ENCODE measurements around the gene NMT2. TPM values are rescaled to one million over a fixed set of nuclear protein-coding genes. Genes with fewer than 3 reads are reported as not detected.

NMT2 gene
- total RNA-seq: 10 to 100 TPM; 18.1 to 34.5 (median 30.8) TPM
- long read RNA-seq, partial matches to known transcripts: 4 of 10 reads
- long read RNA-seq, other reads (novel, unspliced or antisense): 4 of 10 reads

DNA sequence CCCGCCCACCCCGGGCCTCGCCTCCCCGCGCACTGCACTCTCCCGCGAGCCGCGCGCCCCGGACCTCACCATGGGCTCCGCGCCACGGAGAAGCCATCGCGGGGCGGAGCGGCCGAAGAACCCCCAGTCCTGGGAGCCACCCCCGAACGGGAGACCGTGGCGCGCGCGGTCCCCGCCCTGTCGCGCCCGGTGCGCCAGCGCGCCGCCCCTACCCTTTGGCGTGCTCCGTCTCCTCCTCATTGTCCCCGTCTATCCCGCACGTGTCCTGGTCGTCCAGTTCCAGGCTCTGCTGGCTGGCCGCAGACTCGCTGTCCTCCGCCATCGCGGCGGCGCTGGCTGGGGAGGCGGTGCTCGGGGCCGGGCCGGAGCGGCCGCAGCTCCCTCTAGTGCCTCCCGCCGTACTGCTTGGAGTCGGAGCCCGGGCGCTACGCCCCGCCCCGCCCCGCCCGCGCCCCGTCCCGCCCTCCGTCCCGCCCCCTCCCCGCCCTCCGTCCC is at the start of gene NMT2:
Gene NMT2, minus strand, starts transcription at position 403 of the 495 bp plus-strand sequence. Its CDS starts 81 bp downstream, at position 322.
- Histone ChIP-seq H3K4me3 (peak within 1 kb of the TSS; percentile 73 to 96 (median 89)), H3K9me3 (no peaks in the 10 kb centered on the region), H3K27me3 (no peaks in the 10 kb centered on the region), H3K36me3 (no peaks in the 10 kb centered on the region), H3K4me1 (peaks cover 0 to 34% (median 10%) of the 10 kb centered on the region in 4 donors), H3K27ac (peak within 1 kb of the TSS; percentile 77 to 81 (median 79))
- WGBS (ENCODE audit: insufficient coverage, low coverage, low lambda C conversion rate, missing lambda C conversion rate): no CpG with 5 or more reads among the region's 70 CpGs
- DNase-seq (peak in 2 of 3 donors; percentile 92 to 93), ATAC-seq (peak; percentile 70 to 88 (median 82))
- intact Hi-C loops (cut with DNase I): no loop called here
- peak; percentile 93 for TF ChIP-seq POLR2A (IDR thresholded peaks at IDR 0.05)
- TF ChIP-seq, protein P1, sequence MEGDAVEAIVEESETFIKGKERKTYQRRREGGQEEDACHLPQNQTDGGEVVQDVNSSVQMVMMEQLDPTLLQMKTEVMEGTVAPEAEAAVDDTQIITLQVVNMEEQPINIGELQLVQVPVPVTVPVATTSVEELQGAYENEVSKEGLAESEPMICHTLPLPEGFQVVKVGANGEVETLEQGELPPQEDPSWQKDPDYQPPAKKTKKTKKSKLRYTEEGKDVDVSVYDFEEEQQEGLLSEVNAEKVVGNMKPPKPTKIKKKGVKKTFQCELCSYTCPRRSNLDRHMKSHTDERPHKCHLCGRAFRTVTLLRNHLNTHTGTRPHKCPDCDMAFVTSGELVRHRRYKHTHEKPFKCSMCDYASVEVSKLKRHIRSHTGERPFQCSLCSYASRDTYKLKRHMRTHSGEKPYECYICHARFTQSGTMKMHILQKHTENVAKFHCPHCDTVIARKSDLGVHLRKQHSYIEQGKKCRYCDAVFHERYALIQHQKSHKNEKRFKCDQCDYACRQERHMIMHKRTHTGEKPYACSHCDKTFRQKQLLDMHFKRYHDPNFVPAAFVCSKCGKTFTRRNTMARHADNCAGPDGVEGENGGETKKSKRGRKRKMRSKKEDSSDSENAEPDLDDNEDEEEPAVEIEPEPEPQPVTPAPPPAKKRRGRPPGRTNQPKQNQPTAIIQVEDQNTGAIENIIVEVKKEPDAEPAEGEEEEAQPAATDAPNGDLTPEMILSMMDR (IDR thresholded peaks at IDR 0.05): peak; percentile 23 to 49 (median 40)

DNA sequence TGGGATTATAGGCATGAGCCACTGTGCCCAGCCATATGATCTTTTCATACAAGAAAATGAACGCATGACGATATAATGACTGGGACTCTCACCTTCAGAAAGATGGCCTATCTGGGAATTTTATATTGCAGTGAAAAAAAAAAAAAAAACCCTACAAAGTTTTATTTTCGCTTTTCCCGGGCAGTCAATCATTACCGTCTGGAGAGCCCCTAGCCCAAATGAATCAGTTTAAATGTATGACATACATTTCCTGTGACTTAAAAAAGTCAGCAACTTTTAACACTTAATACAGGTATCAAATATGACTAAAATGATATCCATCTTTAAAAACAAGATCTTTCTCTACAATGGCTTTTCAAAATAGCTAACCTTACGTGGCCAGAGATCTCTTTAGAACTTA is 48.2 kb upstream of the NMT2 start:
- 89% methylated on average over 6 of the region's 6 CpGs for WGBS (ENCODE audit: insufficient coverage, low coverage, low lambda C conversion rate, missing lambda C conversion rate)
- intact Hi-C loops (cut with DNase I): no loop called here
- ATAC-seq: no peak
- no peak overlapping the region for H3K27ac ChIP-seq
- no peaks in the 10 kb centered on the region for H3K27me3 ChIP-seq
- no peaks in the 10 kb centered on the region for H3K4me1 ChIP-seq
- TF ChIP-seq POLR2A (IDR thresholded peaks at IDR 0.05): no peak
- TF ChIP-seq, protein P1 (IDR thresholded peaks at IDR 0.05): no peak
- H3K9me3 ChIP-seq: no peaks in the 10 kb centered on the region
- H3K36me3 ChIP-seq: no peaks in the 10 kb centered on the region
- H3K4me3 ChIP-seq: no peak overlapping the region
- no peak for DNase-seq

DNA sequence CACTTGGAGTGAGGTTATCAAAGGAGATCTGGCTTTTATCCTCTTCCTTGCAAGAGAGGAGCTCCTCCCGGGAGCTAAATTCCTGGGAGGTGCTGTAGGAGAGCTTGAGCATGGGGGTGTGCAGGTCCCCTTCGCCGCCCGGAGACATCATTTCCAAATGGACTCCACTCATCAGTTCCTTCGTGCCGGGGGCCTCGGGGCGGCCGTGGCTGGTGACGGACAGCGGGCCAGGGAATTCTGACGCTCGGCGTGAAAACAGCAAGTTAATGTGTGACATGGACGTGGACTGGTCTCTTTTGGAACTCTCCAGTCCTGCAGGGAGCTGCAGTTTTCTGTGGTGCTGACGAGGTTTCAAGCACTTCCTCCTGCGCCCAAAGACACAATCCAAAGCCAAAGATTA is 45.7 kb upstream of the NMT2 start:
- intact Hi-C loops (cut with DNase I): no loop called here
- no peak for ATAC-seq

DNA sequence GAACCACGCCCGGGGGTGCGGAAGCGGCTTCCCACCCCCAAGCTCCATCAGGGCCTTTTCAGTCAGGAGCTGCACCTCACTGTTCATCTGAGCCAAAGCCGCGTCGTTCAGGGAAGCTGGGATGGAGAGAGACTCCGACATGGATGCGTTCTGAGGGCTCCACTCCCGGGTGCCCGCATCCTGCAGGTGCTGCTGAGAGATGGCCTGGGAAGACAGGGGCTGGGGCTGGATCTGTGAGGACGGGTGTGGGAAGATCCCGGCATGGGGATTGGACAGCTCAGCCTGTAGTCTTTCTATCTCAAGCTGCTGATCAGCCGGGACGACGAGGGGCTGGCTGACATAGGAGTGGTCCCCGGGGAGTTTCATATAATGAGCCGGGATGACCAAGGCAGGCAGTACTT is 45.0 kb upstream of the NMT2 start:
- H3K9me3 ChIP-seq: no peaks in the 10 kb centered on the region
- intact Hi-C loops (cut with DNase I): no loop called here
- WGBS (ENCODE audit: insufficient coverage, low coverage, low lambda C conversion rate, missing lambda C conversion rate): 95% methylated on average over 7 of the region's 18 CpGs

More for the DNA sequence above, 45.7 kb upstream of the NMT2 start:
- Histone ChIP-seq H3K27ac (no peak overlapping the region), H3K4me3 (no peak overlapping the region), H3K36me3 (no peaks in the 10 kb centered on the region), H3K4me1 (no peaks in the 10 kb centered on the region), H3K27me3 (no peaks in the 10 kb centered on the region), H3K9me3 (no peaks in the 10 kb centered on the region)
- TF ChIP-seq, protein P1 (IDR thresholded peaks at IDR 0.05): no peak
- no peak for TF ChIP-seq POLR2A (IDR thresholded peaks at IDR 0.05)
- DNase-seq: no peak
- WGBS (ENCODE audit: insufficient coverage, low coverage, low lambda C conversion rate, missing lambda C conversion rate): 98% methylated on average over 6 of the region's 17 CpGs

More for the DNA sequence above, 45.0 kb upstream of the NMT2 start:
- H3K4me3 ChIP-seq: no peak overlapping the region
- H3K27me3 ChIP-seq: no peaks in the 10 kb centered on the region
- H3K4me1 ChIP-seq: no peaks in the 10 kb centered on the region
- TF ChIP-seq POLR2A (IDR thresholded peaks at IDR 0.05): no peak
- TF ChIP-seq, protein P1 (IDR thresholded peaks at IDR 0.05): no peak
- no peak overlapping the region for H3K27ac ChIP-seq
- DNase-seq (no peak), ATAC-seq (no peak)
- H3K36me3 ChIP-seq: no peaks in the 10 kb centered on the region

Measured in right lobe of liver (tissue), 6 donors.